22Rv1 (cell line): ENCODE results near the gene MEIOB.

Experiments
- CTCF ChIP-seq: fragments of 450-650 bp; IDR thresholded peaks from 2 replicates; pipeline ENCODE4 v1.5.1; 2017; ENCODE audit warnings: mild to moderate bottlenecking
- ZFX ChIP-seq: fragments of 450-650 bp; IDR thresholded peaks from 2 replicates; pipeline ENCODE4 v1.6.1; 2017; ENCODE audit warnings: antibody characterized with exemption, borderline replicate concordance

- no peak for TF ChIP-seq ZFX
- no peak for TF ChIP-seq CTCF
These were observed 86.2 kb downstream of the MEIOB start for GRCh38 chr16:1785846-1786170.
